GM12892 (cell line): ENCODE measurements around the gene ST13.

Experiments
- POLR2A ChIP-seq: IDR thresholded peaks from 2 replicates; pipeline ENCODE4 v1.6.1; 2011; ENCODE audit warnings: low read depth, low read length, control low read depth
- POLR2AphosphoS5 ChIP-seq: IDR thresholded peaks from 2 replicates; pipeline ENCODE4 v1.6.1; 2011; ENCODE audit warnings: low read depth, low read length, control low read depth
- TAF1 ChIP-seq: IDR thresholded peaks from 2 replicates; pipeline ENCODE4 v1.6.1; 2011; ENCODE audit warnings: low read depth, mild to moderate bottlenecking, control low read depth, low read length, borderline replicate concordance

DNA sequence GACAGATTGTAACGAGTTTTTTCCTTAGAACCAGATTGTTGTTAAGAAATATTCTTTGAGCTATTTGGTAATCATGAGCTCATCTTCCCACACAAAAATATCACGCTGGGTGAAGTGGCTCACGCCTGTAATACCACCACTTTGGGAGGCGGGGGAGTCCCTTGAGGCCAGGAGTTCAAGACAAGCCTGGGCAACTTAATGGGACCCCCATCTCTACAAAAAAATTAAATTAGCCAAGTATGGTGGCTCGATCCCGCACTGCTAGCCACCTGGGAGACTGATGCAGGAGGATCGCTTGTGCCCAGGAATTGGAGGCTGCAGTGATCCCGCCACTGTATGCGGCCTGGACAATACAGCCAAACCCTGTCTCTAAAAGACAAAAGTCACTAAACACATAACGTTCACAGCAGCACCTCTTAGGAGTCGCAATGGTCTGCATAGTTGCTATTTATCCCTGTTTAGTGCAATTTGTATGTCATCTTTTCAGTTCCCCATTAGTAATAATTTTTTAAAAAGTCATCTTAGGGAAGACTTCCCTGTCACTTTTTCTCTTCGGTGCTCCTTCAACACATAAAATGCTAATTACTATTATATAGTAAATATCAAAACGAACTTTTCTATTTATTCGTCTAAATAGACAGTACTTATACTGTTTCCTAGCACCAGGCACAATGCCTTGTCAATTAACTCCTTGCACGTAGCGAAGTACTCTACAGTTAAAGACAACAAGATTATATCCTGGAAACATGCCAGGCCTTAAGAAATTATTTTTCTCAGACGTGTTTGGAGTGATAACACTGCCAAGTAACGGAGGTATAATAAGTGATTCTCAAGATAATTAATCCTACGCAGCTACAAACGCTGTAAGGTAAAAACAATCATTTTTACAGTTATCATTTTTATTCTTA lies 1.1 kb downstream of the ST13 start:
- TF ChIP-seq POLR2A, result no peak
- TF ChIP-seq POLR2AphosphoS5, result no peak
- TF ChIP-seq TAF1, result no peak
